Measurements from ENCODE around the gene IGF2BP2.
"Not testable (repeated sequence)": the region's sequence is repeated elsewhere in the genome, so short reads cannot be mapped to it uniquely, and the experiment has no call there.

IGF2BP2 gene

GRCh38 chr3:185825006-185825638 is at the start of gene IGF2BP2:
Gene IGF2BP2, minus strand, starts transcription at chr3:185825042. Its CDS starts 82 bp downstream, at chr3:185824960.
- DNase-seq (ENCODE audit: low read depth) = no peak

- no peak for DNase-seq (ENCODE audit: low read depth)
Observed at GRCh38 chr3:185874119-185874518, 49.3 kb upstream of the IGF2BP2 start.

- DNase-seq (ENCODE audit: low read depth) = no peak
Observed at GRCh38 chr3:185867650-185868049, 42.8 kb upstream of the IGF2BP2 start.

GRCh38 chr3:185866995-185867394 is 42.2 kb upstream of the IGF2BP2 start:
- DNase-seq (ENCODE audit: low read depth) = no peak

GRCh38 chr3:185866555-185866954 is 41.7 kb upstream of the IGF2BP2 start:
- no peak for DNase-seq (ENCODE audit: low read depth)

- DNase-seq (ENCODE audit: low read depth) = no peak
Observed at GRCh38 chr3:185865247-185865646, 40.4 kb upstream of the IGF2BP2 start.

GRCh38 chr3:185864767-185865166 is 39.9 kb upstream of the IGF2BP2 start:
- DNase-seq (ENCODE audit: low read depth) = no peak

GRCh38 chr3:185862920-185863319 is 38.1 kb upstream of the IGF2BP2 start:
- no peak for DNase-seq (ENCODE audit: low read depth)

GRCh38 chr3:185859294-185859972 is 34.6 kb upstream of the IGF2BP2 start:
- DNase-seq (ENCODE audit: low read depth) = no peak

- no peak for DNase-seq (ENCODE audit: low read depth)
Observed at GRCh38 chr3:185858502-185859225, 33.8 kb upstream of the IGF2BP2 start.

- DNase-seq (ENCODE audit: low read depth) = no peak
Observed at GRCh38 chr3:185857208-185857607, 32.4 kb upstream of the IGF2BP2 start.

GRCh38 chr3:185856652-185857051 is 31.8 kb upstream of the IGF2BP2 start:
- DNase-seq (ENCODE audit: low read depth) = no peak

GRCh38 chr3:185853771-185854170 is 28.9 kb upstream of the IGF2BP2 start:
- not testable (repeated sequence) for DNase-seq (ENCODE audit: low read depth)

- DNase-seq (ENCODE audit: low read depth) = no peak
Observed at GRCh38 chr3:185852635-185853034, 27.8 kb upstream of the IGF2BP2 start.

- DNase-seq (ENCODE audit: low read depth) = no peak
Observed at GRCh38 chr3:185851959-185852358, 27.1 kb upstream of the IGF2BP2 start.

GRCh38 chr3:185851046-185851445 is 26.2 kb upstream of the IGF2BP2 start:
- no peak for DNase-seq (ENCODE audit: low read depth)

GRCh38 chr3:185847506-185847905 is 22.7 kb upstream of the IGF2BP2 start:
- DNase-seq (ENCODE audit: low read depth) = no peak

GRCh38 chr3:185846037-185846436 is 21.2 kb upstream of the IGF2BP2 start:
- DNase-seq (ENCODE audit: low read depth) = no peak

GRCh38 chr3:185844051-185844450 is 19.2 kb upstream of the IGF2BP2 start:
- no peak for DNase-seq (ENCODE audit: low read depth)

- DNase-seq (ENCODE audit: low read depth) = no peak
Observed at GRCh38 chr3:185843635-185844034, 18.8 kb upstream of the IGF2BP2 start.

GRCh38 chr3:185843126-185843525 is 18.3 kb upstream of the IGF2BP2 start:
- no peak for DNase-seq (ENCODE audit: low read depth)

GRCh38 chr3:185842241-185842640 is 17.4 kb upstream of the IGF2BP2 start:
- no peak for DNase-seq (ENCODE audit: low read depth)

- not testable (repeated sequence) for DNase-seq (ENCODE audit: low read depth)
Observed at GRCh38 chr3:185838417-185838989, 13.7 kb upstream of the IGF2BP2 start.

All from non-pigmented ciliary epithelial cell (primary cell).